Ureter (tissue), 1 donor: ENCODE results near the gene THOC2. TPM values are rescaled to one million over a fixed set of nuclear protein-coding genes. Genes with fewer than 3 reads are reported as not detected.
"Not testable (repeated sequence)": the region's sequence is repeated elsewhere in the genome, so short reads cannot be mapped to it uniquely, and the experiment has no call there.

ENCODE experiments used
- DNase-seq: peaks from one replicate; pipeline ENCODE4 v3.0.0-alpha.2; 2020; ENCODE audit warnings: low spot score
- total RNA-seq: library from RNA; stranded (reverse); gene quantifications from one replicate; pipeline ENCODE4 v1.2.4, GENCODE V29; 2023
- donor health status: DM: yes; HTN: yes; CAD: no.

Gene THOC2
- total RNA-seq, 1 donor from 2014 or later: 108 TPM

DNA sequence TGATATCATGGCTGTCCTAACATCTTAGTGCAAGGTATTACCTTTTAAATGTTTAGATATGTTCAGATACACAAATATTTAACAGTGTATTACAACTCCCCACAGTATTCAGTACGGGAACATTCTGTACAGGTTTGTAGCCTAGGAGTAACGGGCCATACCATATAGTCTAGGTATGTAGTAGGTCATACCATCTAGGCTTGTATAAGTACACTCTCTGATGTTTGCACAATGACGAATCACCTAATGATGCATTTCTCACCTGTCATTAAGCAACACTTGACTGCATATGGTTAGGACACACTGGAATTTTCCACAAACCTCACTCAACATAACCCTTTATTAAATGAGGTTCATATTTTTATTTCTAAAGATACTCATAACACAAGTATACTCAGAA, 67.7 kb downstream of the THOC2 start:
- no peak for DNase-seq

DNA sequence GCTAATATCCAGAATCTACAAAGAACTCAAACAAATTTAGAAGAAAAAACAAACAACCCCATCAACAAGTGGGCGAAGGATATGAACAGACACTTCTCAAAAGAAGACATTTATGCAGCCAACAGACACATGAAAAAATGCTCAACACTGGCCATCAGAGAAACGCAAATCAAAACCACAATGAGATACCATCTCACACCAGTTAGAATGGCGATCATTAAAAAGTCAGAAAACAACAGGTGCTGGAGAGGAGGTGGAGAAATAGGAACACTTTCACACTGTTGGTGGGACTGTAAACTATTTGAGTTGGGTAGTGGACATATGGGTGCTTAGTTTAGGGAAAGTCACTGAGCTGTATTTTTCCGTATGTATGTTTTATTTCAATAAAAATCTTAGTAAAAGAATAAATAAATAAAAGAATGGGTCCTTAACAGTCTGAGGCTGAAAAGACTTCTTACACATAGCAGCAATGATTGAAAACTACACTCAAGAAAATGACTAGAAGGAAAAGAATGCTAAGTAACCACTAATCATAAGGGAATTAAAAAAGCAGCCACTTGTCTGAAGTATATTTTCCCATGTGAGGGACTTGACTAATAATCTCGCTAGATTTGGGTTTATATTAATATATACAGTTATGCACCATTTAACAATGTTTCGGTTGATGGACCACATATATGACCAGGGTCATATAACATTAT, 68.2 kb downstream of the THOC2 start:
- DNase-seq: not testable (repeated sequence)

DNA sequence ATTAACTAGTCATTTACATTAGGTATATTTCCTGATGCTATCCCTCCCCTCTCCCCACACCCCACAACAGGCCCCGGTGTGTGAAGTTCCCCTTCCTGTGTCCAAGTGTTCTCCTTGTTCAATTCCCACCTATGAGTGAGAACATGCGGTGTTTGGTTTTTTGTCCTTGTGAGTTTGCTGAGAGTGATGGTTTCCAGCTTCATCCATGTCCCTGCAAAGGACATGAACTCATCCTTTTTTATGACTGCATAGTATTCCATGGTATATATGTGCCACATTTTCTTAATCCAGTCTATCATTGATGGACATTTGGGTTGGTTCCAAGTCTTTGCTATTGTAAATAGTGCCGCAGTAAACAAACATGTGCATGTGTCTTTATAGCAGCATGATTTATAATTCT, 69.1 kb downstream of the THOC2 start:
- not testable (repeated sequence) for DNase-seq

DNA sequence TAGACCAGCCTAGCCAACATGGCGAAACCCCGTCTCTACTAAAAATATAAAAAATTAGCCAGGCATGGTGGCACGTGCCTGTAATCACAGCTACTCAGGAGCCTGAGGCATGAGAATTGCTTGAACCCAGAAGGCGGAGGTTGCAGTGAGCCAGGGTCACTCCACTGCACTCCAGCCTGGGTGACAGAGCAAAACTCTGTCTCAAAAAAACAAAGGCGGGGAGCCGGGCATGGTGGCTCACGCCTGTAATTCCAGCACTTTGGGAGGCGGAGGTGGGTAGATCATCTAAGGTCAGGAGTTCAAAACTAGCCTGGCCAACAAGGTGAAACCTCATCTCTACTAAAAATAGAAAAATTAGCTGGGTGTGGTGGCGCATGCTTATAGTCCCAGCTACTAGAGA, 76.3 kb downstream of the THOC2 start:
- not testable (repeated sequence) for DNase-seq

DNA sequence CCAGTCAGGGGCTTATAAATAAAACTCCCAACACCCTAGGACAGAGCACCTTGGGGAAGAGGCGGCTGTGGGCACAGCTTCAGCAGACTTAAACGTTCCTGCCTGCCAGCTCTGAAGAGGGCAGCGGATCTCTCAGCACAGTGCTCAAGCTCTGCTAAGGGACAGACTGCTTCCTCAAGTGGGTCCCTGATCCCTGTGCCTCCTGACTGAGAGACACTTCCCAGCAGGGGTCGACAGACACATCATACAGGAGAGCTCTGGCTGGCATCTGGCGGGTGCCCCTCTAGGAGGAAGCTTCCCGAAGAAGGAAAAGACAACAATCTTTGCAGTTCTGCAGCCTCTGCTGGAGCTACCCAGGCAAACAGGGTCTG, 84.1 kb downstream of the THOC2 start:
- not testable (repeated sequence) for DNase-seq

DNA sequence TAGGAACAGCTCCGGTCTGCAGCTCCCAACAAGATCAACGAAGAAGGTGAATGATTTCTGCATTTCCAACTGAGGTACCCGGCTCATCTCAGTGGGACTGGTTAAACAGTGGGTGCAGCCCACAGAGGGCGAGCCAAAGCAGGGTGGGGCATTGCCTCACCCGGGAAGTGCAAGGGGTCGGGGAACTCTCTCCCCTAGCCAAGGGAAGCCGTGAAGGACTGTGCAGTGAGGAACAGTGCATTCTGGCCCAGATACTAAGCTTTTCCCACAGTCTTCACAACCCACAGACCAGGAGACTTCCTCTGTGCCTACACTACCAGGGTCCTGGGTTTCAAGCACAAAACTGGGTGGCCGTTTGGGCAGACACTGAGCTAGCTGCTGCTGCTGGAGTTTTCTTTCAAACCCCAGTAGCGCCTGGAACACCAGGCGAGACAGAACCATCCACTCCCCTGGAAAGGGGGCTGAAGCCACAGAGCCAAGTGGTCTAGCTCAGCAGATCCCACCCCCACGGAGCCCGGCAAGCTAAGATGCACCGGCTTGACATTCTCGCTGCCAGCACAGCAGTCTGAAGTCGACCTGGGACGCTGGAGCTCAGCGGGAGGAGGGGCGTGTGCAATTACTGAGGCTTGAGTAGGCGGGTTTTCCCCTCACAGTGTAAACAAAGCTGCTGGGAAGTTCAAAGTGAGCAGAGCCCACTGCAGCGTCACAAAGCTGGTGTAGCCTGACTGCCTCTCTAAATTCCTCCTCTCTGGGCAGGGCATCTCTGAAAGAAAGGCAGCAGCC, 84.6 kb downstream of the THOC2 start:
- DNase-seq: peak; percentile 48

DNA sequence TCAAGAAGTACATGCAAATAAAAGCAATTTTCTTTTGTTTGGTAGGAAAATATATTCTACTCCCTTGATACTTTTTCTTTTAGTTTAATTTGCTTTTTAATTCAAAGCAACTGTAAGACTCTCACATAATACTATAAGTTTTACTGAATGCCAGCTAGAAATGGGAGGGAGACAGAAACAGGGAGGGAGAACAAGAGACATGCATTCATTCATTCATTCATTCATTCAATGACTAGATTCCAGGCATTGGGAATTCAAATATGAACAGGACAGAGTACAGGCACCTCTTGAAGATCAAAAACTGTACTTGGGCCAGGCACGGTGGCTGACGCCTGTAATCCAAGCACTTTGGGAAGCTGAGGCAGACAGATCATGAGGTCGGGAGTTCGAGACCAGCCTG, 85.6 kb downstream of the THOC2 start:
- DNase-seq: no peak

DNA sequence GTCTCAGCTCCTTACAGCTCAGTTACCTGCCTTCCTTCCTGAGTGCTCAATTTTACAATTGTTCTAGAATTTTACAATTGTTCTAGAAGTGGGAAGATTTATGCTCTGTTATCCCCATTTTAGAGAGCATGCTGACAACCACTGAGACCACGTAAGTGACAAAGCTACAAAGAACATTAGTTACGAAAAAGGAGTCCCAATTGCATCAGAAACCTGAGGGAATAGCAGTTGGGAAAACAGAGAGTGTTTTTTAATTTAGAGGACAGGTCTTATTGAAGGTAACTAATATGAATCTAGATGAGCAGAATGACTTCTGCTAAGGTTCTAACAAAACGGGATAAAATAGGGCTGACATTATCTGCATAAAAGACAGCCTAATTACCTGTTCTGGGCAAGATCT, 103.3 kb downstream of the THOC2 start:
- no peak for DNase-seq

DNA sequence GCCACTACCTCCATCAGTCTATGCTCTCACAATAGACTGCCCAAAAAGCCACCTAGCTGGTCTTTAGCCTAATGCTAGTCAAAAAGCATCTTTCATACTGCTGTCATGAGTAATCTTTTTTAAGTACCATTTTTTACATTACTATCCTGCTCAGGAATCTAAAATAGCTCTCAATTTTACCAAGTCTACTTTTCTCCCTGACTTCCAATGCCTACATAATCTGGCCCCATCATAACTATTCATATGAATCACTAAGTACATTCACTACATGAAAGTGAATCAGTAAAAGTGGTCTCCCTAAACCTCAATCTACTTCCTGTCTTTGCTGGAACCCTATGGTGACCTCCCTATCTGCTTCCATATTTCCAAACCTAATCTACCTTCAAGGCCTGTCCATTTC, 105.9 kb downstream of the THOC2 start:
- no peak for DNase-seq

DNA sequence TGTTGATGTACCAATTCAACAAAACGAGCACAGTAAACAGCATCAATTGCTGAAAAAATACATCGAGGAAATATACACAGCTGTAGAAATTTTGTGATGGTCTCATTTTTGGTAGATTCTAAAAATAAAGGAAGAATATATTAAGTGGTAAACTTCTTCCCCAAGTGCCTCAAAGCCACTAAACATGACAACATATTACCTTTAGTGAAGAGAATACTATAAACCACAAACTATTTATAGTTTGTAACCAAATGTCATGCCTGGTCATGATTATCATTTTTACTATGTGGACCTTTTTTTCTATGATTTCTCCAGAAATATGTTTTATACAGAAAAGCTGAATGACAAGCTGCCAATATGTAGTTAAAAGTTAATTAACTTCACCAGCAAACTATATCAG, 106.9 kb downstream of the THOC2 start:
- DNase-seq: no peak

DNA sequence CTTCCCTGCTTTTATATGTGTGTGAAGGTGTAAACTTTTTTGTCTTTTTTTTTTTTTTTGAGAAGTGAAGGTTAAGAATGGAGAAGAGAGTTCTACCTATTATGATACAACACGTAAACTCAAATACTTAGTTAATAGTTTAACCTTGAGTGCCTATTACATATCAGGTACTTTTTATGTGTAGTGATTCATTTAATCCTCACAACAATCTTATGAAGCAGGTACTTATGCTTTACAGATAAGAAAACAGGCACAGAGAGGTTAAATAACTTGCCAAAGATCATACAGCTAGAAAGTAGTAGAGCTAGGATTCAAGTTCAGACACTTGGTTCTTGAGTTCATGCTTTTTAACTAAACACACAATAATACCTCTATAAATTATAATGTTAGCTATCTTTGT, 107.4 kb downstream of the THOC2 start:
- no peak for DNase-seq

DNA sequence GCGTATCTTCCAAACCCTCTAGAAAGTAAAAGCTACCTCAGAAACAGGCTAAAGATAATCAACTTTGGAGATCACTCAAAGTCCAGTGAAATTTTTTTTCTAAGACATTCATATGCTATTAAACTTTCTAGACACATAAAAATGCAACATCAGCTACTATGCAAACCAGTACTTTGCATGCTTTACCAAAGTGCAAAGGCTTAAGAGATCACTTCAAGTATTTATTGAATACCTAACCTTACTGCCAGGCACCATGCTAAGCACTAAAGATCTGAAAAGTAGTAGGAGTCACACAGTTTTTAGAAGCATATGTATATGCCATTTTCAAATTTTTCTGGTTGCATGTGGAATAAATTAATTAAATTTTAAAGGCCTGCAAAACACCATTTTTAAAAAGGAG, 115.8 kb downstream of the THOC2 start:
- no peak for DNase-seq

DNA sequence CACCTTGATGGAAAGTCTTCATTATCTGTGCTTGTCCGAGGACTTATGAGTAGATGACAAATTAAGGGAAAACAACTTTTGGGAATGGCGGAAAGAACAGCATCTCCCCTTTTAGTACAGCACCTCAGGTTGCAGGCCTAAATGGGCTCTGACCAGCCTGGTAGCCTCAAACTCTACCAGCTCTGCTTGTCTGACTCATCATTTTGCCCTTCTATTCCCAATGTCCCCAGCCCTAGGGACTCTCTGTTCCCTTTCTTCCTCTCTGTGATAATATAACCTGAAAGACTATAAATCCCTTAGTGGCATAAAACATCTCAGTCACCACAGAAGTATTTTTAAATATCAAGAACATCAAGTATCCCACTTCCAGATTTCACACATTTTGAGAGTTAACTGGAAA, 121.9 kb downstream of the THOC2 start:
- no peak for DNase-seq

DNA sequence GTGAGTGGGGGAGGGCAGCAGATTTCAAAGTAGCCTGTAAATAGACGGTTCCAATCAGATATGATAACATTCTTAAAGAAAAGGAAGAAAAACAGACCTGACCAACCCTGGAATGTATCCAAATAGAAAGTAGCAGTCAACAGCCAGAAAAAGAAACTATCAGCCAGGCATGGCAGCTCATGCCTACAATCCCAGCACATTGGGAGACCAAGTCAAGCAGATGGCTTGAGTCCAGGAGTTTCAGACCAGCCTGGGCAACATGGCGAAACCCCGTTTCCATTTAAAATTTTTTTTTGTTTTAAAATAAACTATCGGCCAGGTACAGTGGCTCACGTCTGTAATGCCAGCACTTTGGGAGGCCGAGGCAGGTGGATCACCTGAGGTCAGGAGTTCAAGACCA, 125.0 kb downstream of the THOC2 start:
- no peak for DNase-seq

DNA sequence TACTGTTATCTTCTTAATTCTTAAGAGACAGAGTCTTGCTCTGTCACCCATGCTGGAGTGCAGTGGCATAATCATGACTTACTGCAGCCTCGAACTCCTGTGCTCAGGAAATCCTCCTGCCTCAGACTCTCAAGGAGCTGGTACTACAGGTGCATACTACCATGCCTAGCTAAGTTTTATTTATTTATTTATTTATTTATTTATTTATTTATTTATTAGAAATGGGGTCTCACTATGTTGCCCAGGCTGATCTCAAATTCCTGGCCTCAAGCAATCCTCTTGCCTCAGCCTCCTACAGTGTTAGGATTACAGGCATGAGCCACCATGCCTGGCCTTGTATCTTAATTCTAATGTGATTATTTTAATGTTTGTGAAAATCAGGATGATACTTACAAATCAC, 125.6 kb downstream of the THOC2 start:
- no peak for DNase-seq

DNA sequence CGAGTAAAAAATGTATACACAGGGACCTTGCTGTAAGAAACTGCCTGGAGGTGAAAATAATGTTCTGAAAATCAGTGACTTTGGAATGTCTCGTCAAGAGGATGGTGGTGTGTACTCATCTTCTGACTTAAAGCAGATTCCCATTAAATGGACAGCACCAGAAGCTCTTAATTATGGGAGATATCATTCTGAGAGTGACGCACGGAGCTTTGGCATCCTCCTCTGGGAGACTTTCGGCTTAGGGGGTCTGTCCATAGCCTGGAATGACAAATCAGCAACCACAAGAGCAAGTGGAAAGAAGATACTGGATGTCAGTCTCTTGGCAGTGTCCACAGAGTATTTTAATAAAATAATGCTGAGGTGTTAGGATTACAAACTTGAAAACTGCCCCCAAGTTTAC, 129.4 kb downstream of the THOC2 start:
- DNase-seq: no peak

DNA sequence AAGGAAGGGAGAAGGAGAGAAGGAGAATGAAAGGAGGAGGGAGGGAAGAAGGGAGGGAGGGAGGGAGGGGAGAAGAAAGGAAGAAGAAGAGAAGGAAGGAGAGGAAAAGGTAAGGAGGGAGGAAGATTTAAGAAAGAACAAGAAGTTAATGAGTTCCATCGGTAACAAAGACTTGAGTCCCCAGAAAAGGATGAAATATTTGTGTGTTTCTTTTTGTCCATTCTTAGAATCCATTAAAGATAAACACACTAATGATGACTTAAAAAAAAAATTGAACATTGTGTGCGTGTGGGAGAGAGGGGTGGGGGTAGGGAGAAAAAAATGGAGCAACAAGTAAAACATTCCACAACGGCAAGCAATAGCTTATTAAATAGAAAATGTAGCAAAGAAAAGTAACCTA, 131.4 kb downstream of the THOC2 start:
- DNase-seq: no peak

DNA sequence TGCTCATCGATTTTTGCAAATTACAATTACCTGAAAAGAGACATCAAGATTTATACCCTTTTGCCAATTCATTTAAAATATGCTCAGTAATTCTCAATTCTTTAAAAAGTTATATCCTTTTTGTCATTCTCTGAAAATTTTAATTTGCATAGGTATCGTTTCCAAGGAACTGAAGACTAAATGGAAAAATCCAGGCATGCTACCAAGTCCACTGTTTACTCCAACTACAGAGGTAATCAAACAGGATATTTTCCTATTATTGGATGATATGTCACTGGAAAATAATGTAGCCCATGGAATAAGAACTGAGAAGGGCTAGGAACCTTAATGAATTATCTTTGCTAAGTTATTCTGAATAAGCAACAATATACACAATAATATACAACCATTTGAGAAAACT, 132.7 kb downstream of the THOC2 start:
- no peak for DNase-seq

DNA sequence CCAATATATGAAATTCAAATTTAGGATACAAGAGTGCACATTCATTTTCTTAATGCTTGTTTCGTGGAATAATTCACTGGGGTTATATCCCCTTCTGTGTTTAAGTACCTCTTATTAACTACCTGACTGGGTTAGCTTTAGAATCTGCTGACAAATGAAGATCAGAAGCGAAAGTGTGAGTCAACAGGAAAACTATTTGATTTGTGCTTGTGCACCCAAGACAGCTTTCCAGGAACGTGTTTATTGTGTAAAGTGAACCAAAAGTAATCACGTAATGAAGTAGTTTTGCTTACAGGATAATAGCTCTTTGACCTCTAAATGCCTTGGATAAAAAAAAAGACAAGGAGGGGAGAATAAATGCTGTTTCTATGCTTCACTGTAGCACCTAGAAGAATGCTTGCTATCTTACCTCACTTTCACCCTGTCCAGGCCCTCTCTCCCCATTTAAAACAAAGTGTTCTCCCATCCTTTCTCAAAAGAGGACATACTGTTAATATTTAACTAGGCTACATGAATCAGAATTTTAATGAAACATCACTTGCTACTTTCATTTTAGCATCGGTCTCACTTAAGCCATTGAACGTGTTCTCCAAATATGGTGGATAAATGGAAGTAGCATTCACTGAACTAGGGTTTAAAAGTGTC, 141.9 kb downstream of the THOC2 start:
- DNase-seq: no peak

DNA sequence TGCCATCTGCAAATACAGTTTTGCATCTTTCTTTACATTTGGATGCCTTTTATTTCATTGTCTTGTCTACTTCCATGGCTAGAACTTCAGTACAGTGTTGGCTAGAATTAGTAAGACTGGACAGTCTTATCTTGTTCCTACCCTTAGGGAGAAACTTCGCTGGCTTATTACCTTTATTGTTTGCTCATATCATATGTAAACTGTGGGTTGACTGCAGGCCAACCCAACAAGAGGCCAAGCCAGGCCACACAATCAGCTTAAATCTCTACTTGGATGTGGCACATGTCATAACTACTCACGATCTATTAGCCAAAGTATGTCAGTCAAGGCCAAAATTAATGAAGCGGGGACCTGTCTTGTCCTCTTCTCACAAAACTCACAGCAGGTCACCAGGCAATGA, 144.1 kb downstream of the THOC2 start:
- no peak for DNase-seq

DNA sequence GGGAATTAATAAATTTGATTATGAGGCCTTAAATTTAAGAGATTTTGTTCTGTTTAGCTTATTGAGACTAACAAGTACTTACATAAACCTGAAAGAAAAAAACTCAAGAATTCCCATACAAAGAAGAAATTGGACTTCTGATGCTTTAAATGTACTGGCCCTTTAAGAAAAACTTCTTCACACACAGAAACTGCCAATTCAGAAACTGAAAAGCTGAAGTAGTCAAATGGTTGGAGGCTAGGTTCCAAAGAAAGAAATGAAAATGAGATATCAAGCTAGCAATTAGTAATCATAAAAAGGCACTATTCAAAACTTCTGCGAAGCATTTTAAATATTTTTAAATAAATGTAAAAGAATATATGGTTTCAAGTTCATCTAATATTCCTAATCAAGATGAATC, 151.3 kb downstream of the THOC2 start:
- DNase-seq: no peak

DNA sequence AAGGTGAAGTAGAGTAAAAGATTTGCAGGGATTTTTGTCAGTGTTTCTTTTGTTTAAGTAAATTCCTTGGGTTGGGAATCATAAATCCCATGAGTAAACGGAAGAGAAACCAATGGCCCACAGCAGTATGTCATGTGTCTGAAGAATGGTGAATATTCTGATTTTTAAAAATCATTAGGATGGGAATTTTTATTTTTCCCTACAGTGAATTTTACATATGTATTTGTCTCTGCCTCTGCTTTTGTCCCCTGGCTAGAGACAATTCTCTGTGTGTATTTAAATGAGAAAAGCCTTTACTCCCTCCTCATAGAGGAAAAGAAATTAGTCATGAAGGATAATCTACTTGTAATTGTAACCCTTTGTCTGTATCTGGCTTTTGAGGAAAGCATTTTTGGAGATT, 152.1 kb downstream of the THOC2 start:
- DNase-seq: no peak

DNA sequence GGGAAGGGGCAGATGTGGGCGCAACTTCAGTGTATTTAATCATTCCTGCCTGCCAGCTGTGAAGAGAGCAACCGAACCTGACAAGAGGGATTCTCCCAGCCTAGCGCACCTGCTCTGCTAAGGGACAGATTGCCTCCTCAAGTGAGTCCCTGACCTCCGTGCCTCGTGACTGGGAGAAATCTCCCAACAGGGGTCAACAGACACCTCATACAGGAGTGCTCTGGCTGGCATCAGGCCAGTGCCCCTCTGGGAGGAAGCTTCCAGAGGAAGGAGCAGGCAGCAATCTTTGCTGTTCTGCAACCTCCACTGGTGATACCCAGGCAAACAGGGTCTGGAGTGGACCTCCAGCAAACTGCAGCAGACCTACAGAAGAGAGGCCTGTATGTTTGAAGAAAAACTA, 158.8 kb downstream of the THOC2 start:
- not testable (repeated sequence) for DNase-seq
